Smooth muscle cell (in vitro differentiated cells): Measurements from ENCODE around the gene SHISAL1. TPM values are rescaled to one million over a fixed set of nuclear protein-coding genes. Genes with fewer than 3 reads are reported as not detected.

Experiments used
- DNase-seq: peaks from one replicate; lab custom pipeline; 2025; ENCODE audit not compliant: unreplicated experiment; lab: John Stamatoyannopoulos, UW
- H2AFZ ChIP-seq: fragments of 200-600 bp; sonication (generic); 2 replicates; pipeline ENCODE4 v1.6.0; 2016; ENCODE audit warnings: antibody characterized with exemption, low read depth, mild to moderate bottlenecking
- H3F3A ChIP-seq: fragments of 200-600 bp; sonication (generic); 2 replicates; pipeline ENCODE4 v1.6.0; 2017; ENCODE audit warnings: antibody characterized with exemption, low read depth
- H3K27ac ChIP-seq: fragments of 200-600 bp; sonication (generic); 2 replicates; pipeline ENCODE4 v1.5.1; 2016; ENCODE audit warnings: low read depth, mild to moderate bottlenecking
- H3K27me3 ChIP-seq: fragments of 200-600 bp; sonication (generic); 2 replicates; pipeline ENCODE4 v1.6.1; 2016; ENCODE audit warnings: low read depth, mild to moderate bottlenecking
- H3K36me3 ChIP-seq: fragments of 200-600 bp; sonication (generic); 2 replicates; pipeline ENCODE4 v1.5.1; 2016; ENCODE audit warnings: low read depth
- H3K4me1 ChIP-seq: fragments of 200-600 bp; sonication (generic); 2 replicates; pipeline ENCODE4 v1.5.1; 2016; ENCODE audit warnings: low read depth
- H3K4me2 ChIP-seq: fragments of 200-600 bp; sonication (generic); 2 replicates; pipeline ENCODE4 v1.6.0; 2016; ENCODE audit warnings: mild to moderate bottlenecking
- H3K4me3 ChIP-seq: fragments of 200-600 bp; sonication (generic); 2 replicates; pipeline ENCODE4 v1.5.1; 2016; ENCODE audit warnings: mild to moderate bottlenecking
- H3K79me2 ChIP-seq: fragments of 200-600 bp; sonication (generic); 2 replicates; pipeline ENCODE4 v1.6.0; 2016; ENCODE audit warnings: low read depth, mild to moderate bottlenecking
- H3K9ac ChIP-seq: fragments of 200-600 bp; sonication (generic); 2 replicates; pipeline ENCODE4 v1.6.0; 2016; ENCODE audit warnings: low read depth
- H3K9me3 ChIP-seq: fragments of 200-600 bp; sonication (generic); replicated peaks from 2 replicates; pipeline ENCODE4 v1.5.1; 2016; ENCODE audit warnings: low read depth
- H4K20me1 ChIP-seq: fragments of 200-600 bp; sonication (generic); 2 replicates; pipeline ENCODE4 v1.6.0; 2016; ENCODE audit warnings: low read depth
- WGBS: methylation state at CpG from one replicate; pipeline ENCODE4 v1.1.7; 2016; ENCODE audit warnings: low lambda C conversion rate; 5-methylcytosine and 5-hydroxymethylcytosine counted together
- polyA plus RNA-seq: library from polyadenylated mRNA; unstranded; fragments of >200 nt; fragmentation: Nextera tagmentation; extraction: Ambion mirVana; gene quantifications from 2 replicates; pipeline ENCODE4 v1.2.1, GENCODE V29; 2016
- total RNA-seq: library from RNA; depleted of rRNA; stranded (reverse); fragments of >200 nt; gene quantifications from 2 replicates; pipeline ENCODE4 v1.2.3, GENCODE V29; 2014
- TF ChIP-seq, protein P1 (sequence below): fragments of 200-600 bp; sonication (generic); IDR thresholded peaks from 2 replicates; pipeline ENCODE4 v1.5.1; 2017; ENCODE audit warnings: borderline replicate concordance, mild to moderate bottlenecking, antibody characterized with exemption; ENCODE audit not compliant: insufficient read depth, poor library complexity, severe bottlenecking

The SHISAL1 gene
- total RNA-seq = 1.9 TPM in 2 replicates
- 0.39 and 0.78 TPM in 2 replicates for polyA plus RNA-seq

DNA sequence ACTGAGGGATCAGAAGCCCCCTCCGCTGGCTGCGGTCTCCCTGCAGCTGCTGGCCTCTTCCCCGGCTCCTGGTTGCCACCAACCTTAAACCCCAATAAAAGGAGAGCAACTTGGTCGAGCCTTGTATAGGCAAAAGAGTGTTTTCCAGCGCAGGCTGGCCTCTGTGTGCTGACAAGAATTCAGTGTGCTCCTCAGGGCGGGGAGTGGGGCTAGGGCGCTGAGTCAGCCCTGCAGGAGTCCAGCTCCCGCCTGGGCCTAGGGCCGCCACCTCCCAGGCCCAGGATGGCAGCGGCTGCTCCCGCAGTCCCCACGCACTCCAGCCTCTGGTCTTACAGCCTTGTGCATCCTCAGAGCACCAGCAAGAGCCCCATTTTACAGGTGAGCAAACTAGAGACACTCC, at the start of gene SHISAL1:
SHISAL1 (minus strand) TSS at position 186 of the 400 bp plus-strand sequence. CDS start 12,006 bp downstream, outside the sequence.
- no peaks in the 10 kb centered on the region for H3K79me2 ChIP-seq
- no peaks in the 10 kb centered on the region for H4K20me1 ChIP-seq
- DNase-seq = no peak
- no peaks in the 10 kb centered on the region for H3K4me1 ChIP-seq
- no peak within 1 kb of the TSS for H2AFZ ChIP-seq
- no peaks in the 10 kb centered on the region for H3K36me3 ChIP-seq
- H3K9ac ChIP-seq = peak within 1 kb of the TSS; percentile 73
- no peaks in the 10 kb centered on the region for H3K27me3 ChIP-seq
- TF ChIP-seq, protein P1, sequence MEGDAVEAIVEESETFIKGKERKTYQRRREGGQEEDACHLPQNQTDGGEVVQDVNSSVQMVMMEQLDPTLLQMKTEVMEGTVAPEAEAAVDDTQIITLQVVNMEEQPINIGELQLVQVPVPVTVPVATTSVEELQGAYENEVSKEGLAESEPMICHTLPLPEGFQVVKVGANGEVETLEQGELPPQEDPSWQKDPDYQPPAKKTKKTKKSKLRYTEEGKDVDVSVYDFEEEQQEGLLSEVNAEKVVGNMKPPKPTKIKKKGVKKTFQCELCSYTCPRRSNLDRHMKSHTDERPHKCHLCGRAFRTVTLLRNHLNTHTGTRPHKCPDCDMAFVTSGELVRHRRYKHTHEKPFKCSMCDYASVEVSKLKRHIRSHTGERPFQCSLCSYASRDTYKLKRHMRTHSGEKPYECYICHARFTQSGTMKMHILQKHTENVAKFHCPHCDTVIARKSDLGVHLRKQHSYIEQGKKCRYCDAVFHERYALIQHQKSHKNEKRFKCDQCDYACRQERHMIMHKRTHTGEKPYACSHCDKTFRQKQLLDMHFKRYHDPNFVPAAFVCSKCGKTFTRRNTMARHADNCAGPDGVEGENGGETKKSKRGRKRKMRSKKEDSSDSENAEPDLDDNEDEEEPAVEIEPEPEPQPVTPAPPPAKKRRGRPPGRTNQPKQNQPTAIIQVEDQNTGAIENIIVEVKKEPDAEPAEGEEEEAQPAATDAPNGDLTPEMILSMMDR = no peak
- H3K9me3 ChIP-seq = no peaks in the 10 kb centered on the region
- WGBS = 56% methylated on average over 12 of the region's 12 CpGs
- no peaks in the 10 kb centered on the region for H3F3A ChIP-seq
- H3K27ac ChIP-seq = peak within 1 kb of the TSS; percentile 83
- H3K4me3 ChIP-seq = no peak within 1 kb of the TSS
- H3K4me2 ChIP-seq = peak within 1 kb of the TSS; percentile 61

DNA sequence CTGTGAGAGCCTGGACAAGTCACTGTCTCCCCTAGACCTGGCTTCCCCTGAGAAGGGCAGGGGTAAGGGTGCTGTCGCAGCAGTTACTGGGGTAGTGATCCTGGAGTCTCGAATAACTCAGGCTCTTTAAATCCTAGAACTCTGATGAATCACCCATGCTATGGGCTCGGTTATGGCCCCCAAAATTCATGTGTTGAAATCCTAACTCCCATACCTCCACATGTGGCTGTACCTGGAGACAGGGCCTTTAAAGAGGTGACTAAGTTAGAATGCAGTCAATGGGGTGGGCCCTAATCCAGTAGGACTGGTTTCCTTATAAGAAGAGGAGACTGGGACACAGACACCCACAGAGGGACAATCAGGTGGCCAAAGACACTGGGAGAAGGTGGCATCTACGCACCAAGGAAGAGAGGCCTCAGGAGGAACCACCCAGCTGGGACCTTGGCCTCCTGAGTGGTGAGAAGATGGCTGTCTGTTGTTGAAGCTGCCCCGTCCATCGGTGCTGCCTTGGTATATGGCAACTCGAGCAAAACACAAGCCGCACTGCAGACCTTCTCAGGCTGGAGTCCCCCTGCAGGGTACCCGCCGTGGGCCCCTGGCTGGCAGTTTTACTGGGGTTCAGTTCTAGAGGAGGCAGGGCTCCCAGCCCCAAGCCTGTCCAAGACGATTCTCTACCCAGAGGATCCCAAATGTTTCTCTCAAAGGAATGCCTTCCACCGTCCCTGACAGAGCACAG, 48.8 kb upstream of the SHISAL1 start:
- no peaks in the 10 kb centered on the region for H3K79me2 ChIP-seq
- 82% methylated on average over 12 of the region's 12 CpGs for WGBS
- no peak overlapping the region for H2AFZ ChIP-seq
- no peaks in the 10 kb centered on the region for H3K36me3 ChIP-seq
- H3K9ac ChIP-seq = peak overlapping the region; percentile 81
- H3K4me1 ChIP-seq = no peaks in the 10 kb centered on the region
- no peaks in the 10 kb centered on the region for H4K20me1 ChIP-seq
- no peaks in the 10 kb centered on the region for H3K27me3 ChIP-seq
- peaks cover 2% of the 10 kb centered on the region for H3F3A ChIP-seq
- no peaks in the 10 kb centered on the region for H3K9me3 ChIP-seq
- DNase-seq = no peak
- H3K27ac ChIP-seq = peak overlapping the region; percentile 96
- H3K4me2 ChIP-seq = peak overlapping the region; percentile 29
- no peak overlapping the region for H3K4me3 ChIP-seq
- TF ChIP-seq, protein P1 = no peak

DNA sequence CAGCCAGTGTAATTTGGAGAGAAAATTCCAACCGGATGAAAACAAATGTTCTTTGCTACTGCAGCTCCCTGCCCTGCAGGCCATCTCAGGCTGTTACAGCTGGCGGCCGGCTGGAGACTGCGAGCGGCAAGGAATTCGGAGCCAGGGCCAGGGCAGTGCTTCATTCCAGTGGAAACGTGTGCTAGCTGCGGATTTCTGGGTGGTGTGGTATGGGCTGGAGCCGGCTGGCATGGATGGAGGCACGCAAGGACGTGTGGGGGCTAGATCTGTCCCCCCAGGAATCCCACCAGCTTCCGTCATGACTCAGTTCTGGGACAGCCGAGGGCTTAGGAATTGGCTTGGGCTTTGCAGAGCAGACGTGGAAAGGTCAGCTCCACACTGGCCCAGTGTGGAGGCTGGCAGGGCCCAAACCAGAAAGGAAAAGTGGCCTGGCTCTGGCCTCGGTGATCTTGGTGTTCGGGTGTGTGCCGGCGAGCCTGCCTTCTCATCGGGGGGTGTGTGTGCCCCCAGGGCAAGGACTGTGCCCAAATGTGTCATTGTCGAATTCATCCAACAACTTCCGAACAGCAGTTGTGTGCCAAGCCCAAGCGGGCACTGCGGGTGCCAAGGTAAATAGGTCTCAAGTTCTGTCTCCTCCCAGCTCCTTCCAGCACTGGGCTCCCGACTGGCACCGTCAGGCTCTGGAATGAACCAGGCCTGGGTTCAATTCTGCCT, 48.1 kb upstream of the SHISAL1 start:
- TF ChIP-seq, protein P1 = peak; percentile 21
- H3K9me3 ChIP-seq = no peaks in the 10 kb centered on the region
- no peaks in the 10 kb centered on the region for H4K20me1 ChIP-seq
- no peaks in the 10 kb centered on the region for H3K4me1 ChIP-seq
- WGBS = 53% methylated on average over 25 of the region's 25 CpGs
- H3K79me2 ChIP-seq = no peaks in the 10 kb centered on the region
- H2AFZ ChIP-seq = no peak overlapping the region
- H3K27ac ChIP-seq = peak overlapping the region; percentile 96
- H3K4me2 ChIP-seq = peak overlapping the region; percentile 29
- DNase-seq = no peak
- no peaks in the 10 kb centered on the region for H3K27me3 ChIP-seq
- H3F3A ChIP-seq = peaks cover 2% of the 10 kb centered on the region
- H3K9ac ChIP-seq = peak overlapping the region; percentile 81
- H3K36me3 ChIP-seq = no peaks in the 10 kb centered on the region
- no peak overlapping the region for H3K4me3 ChIP-seq
